Duodenal mucosa (tissue), 2 donors: ENCODE results near the gene PPP1R18.
"Not testable (repeated sequence)": the region's sequence is repeated elsewhere in the genome, so short reads cannot be mapped to it uniquely, and the experiment has no call there.

ENCODE experiments used
- H3K27ac ChIP-seq: one replicate; pipeline ENCODE4 v1.7.0; 2013; ENCODE audit warnings: low read depth, low read length
- H3K27me3 ChIP-seq, 2 donors: one replicate each; pipeline ENCODE4 v1.7.0; 2013; ENCODE audit warnings: low read length in 2 of 2, control low read depth in 1 of 2; ENCODE audit not compliant: insufficient read depth in 2 of 2, control insufficient read depth in 1 of 2
- H3K36me3 ChIP-seq, 2 donors: one replicate each; pipeline ENCODE4 v1.7.0; 2013; ENCODE audit warnings: low read length in 2 of 2, control low read depth in 1 of 2; ENCODE audit not compliant: insufficient read depth in 2 of 2, control insufficient read depth in 1 of 2
- H3K4me1 ChIP-seq, 2 donors: one replicate each; pipeline ENCODE4 v1.7.0; 2013; ENCODE audit warnings: low read length in 2 of 2, control low read depth in 1 of 2; ENCODE audit not compliant: insufficient read depth in 2 of 2, control insufficient read depth in 1 of 2
- H3K4me3 ChIP-seq, 2 donors: one replicate each; pipeline ENCODE4 v1.7.0; 2013; ENCODE audit warnings: low read length in 2 of 2, low read depth in 1 of 2
- H3K9ac ChIP-seq, 2 donors: one replicate each; pipeline ENCODE4 v1.7.0; 2013; ENCODE audit warnings: low read length in 2 of 2, low read depth in 1 of 2
- H3K9me3 ChIP-seq, 2 donors: one replicate each; pipeline ENCODE4 v1.7.0; 2013; ENCODE audit warnings: low read length in 2 of 2, control low read depth in 1 of 2; ENCODE audit not compliant: control insufficient read depth in 1 of 2

The PPP1R18 gene

GRCh38 chr6:30724906-30725667 lies 38.6 kb upstream of the PPP1R18 start:
- H3K36me3 ChIP-seq = peaks cover 33 to 70% of the 10 kb centered on the region in 2 donors
- no peak overlapping the region for H3K4me3 ChIP-seq
- H3K9ac ChIP-seq = no peak overlapping the region
- H3K27me3 ChIP-seq = no peaks in the 10 kb centered on the region
- H3K27ac ChIP-seq = no peak overlapping the region
- H3K4me1 ChIP-seq = peaks cover 7 to 28% of the 10 kb centered on the region in 2 donors
- no peaks in the 10 kb centered on the region for H3K9me3 ChIP-seq

DNA sequence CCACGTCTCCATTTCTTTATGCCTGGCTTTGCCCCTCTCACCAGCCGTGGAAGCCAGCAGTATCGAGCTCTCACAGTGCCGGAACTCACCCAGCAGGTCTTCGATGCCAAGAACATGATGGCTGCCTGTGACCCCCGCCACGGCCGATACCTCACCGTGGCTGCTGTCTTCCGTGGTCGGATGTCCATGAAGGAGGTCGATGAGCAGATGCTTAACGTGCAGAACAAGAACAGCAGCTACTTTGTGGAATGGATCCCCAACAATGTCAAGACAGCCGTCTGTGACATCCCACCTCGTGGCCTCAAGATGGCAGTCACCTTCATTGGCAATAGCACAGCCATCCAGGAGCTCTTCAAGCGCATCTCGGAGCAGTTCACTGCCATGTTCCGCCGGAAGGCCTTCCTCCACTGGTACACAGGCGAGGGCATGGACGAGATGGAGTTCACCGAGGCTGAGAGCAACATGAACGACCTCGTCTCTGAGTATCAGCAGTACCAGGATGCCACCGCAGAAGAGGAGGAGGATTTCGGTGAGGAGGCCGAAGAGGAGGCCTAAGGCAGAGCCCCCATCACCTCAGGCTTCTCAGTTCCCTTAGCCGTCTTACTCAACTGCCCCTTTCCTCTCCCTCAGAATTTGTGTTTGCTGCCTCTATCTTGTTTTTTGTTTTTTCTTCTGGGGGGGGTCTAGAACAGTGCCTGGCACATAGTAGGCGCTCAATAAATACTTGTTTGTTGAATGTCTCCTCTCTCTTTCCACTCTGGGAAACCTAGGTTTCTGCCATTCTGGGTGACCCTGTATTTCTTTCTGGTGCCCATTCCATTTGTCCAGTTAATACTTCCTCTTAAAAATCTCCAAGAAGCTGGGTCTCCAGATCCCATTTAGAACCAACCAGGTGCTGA lies 37.6 kb upstream of the PPP1R18 start:
- H3K9me3 ChIP-seq, H3K27ac ChIP-seq, H3K4me3 ChIP-seq, H3K9ac ChIP-seq, H3K27me3 ChIP-seq: not testable (repeated sequence)
- peaks cover 11 to 27% of the 10 kb centered on the region in 2 donors for H3K4me1 ChIP-seq
- peaks cover 23 to 60% of the 10 kb centered on the region in 2 donors for H3K36me3 ChIP-seq

GRCh38 chr6:30723159-30723842 lies 36.9 kb upstream of the PPP1R18 start:
- H3K27ac ChIP-seq, H3K4me3 ChIP-seq, H3K9ac ChIP-seq, H3K9me3 ChIP-seq, H3K27me3 ChIP-seq: not testable (repeated sequence)
- H3K36me3 ChIP-seq = peaks cover 23 to 58% of the 10 kb centered on the region in 2 donors
- peaks cover 13 to 30% of the 10 kb centered on the region in 2 donors for H3K4me1 ChIP-seq

DNA sequence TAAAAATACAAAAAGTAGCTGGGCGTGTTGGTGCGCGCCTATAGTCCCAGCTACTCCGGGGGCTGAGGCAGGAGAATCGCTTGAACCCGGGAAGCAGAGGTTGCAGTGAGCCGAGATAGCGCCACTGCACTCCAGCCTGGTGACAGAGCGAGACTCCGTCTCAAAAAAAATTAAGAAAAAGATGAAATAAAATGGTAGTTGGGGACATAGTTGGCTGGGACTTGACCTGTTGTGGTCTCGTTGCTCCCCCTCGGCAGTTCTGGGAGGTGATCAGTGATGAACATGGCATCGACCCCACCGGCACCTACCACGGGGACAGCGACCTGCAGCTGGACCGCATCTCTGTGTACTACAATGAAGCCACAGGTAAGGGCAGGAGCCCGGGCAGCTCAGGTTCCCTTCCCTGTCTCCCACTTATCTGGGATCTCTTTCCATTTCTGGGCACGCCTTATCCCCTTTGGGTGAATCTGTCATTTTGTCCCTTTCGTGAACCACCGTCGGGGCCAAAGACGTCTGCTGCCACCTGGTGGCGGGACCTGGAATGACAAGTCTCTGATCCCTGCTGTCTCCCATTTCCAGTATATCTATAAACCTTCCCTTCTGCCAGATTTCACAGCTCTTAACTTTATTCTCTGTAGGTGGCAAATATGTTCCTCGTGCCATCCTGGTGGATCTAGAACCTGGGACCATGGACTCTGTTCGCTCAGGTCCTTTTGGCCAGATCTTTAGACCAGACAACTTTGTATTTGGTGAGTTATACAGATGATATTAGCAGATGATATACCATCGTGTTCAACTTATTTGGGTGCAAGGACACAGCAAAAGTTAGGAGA lies 36.1 kb upstream of the PPP1R18 start:
- Histone ChIP-seq H3K9me3 (no peaks in the 10 kb centered on the region), H3K36me3 (peaks cover 19 to 50% of the 10 kb centered on the region in 2 donors), H3K4me3 (peak overlapping the region; percentile 77 to 86), H3K27me3 (no peaks in the 10 kb centered on the region), H3K9ac (peak overlapping the region in 1 of 2 donors; percentile 61), H3K4me1 (peaks cover 13 to 34% of the 10 kb centered on the region in 2 donors), H3K27ac (no peak overlapping the region)

GRCh38 chr6:30722025-30722279 lies 35.5 kb upstream of the PPP1R18 start:
- peaks cover 18 to 45% of the 10 kb centered on the region in 2 donors for H3K36me3 ChIP-seq
- peaks cover 13 to 34% of the 10 kb centered on the region in 2 donors for H3K4me1 ChIP-seq
- peak overlapping the region; percentile 77 to 86 for H3K4me3 ChIP-seq
- not testable (repeated sequence) for H3K27ac ChIP-seq, H3K9me3 ChIP-seq, H3K27me3 ChIP-seq
- H3K9ac ChIP-seq = peak overlapping the region; percentile 57 to 81

DNA sequence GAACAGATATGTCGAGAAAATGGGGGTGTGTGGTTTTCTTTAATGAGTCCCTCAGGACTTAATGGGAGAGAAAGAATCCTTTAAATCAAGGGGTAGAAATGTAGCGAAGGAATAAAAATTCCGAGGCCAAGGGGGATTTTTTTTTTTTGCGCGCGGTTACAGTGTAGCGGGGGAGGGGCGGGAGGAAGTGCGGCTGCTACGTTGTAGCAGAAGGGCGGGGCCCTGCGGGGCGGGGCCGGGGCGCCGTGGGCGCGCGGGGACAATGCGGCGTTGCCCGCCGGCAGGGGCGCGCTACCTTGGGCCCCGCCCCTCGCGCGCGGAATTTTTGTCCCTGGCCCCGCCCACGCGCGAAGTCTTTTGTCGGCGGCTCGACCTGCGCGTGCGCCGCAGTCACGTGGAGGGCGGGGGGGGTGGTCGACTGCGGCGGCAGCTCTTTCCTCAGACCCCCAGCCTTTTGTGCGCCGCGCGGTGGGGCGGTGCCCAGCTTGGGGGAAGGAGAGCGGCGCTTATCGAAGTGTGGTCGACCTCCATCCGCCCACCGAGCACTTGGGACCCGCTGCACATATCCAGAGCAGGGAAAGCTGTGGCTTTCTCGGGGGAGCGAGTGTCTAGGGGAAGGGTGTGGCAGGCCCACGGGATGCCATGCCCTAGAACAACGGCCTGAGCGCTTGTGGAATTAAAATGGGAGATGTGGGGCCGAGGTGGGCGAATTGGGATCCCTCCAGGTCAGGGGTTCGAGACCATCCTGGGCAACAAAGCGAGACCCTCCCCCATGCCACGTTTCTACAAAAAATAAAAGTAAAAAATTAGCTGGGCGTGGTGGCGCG lies 35.0 kb upstream of the PPP1R18 start:
- Histone ChIP-seq H3K27ac (peak overlapping the region; percentile 84), H3K4me1 (peaks cover 17 to 38% of the 10 kb centered on the region in 2 donors), H3K9me3 (no peaks in the 10 kb centered on the region), H3K9ac (peak overlapping the region; percentile 76 to 94), H3K4me3 (peak overlapping the region; percentile 83 to 91), H3K27me3 (no peaks in the 10 kb centered on the region), H3K36me3 (peaks cover 18 to 40% of the 10 kb centered on the region in 2 donors)

- peak overlapping the region; percentile 83 to 91 for H3K4me3 ChIP-seq
- H3K4me1 ChIP-seq = peaks cover 18 to 37% of the 10 kb centered on the region in 2 donors
- H3K27me3 ChIP-seq = no peaks in the 10 kb centered on the region
- peak overlapping the region; percentile 76 to 94 for H3K9ac ChIP-seq
- H3K27ac ChIP-seq = peak overlapping the region; percentile 84
- H3K9me3 ChIP-seq = no peaks in the 10 kb centered on the region
- peaks cover 15 to 35% of the 10 kb centered on the region in 2 donors for H3K36me3 ChIP-seq
Observed at GRCh38 chr6:30720738-30721197, 34.3 kb upstream of the PPP1R18 start.

- Histone ChIP-seq H3K36me3 (peaks cover 12 to 28% of the 10 kb centered on the region in 2 donors), H3K9me3 (no peaks in the 10 kb centered on the region), H3K4me3 (peak within 1 kb of the TSS; percentile 83 to 91), H3K9ac (peak within 1 kb of the TSS; percentile 76 to 94), H3K27ac (peak within 1 kb of the TSS; percentile 84), H3K4me1 (peaks cover 18 to 35% of the 10 kb centered on the region in 2 donors), H3K27me3 (no peaks in the 10 kb centered on the region)
Observed at GRCh38 chr6:30719791-30720737, 33.6 kb upstream of the PPP1R18 start, which contains the start of gene TUBB. Gene TUBB, plus strand, starts transcription at chr6:30720352. Its CDS starts 155 bp downstream, at chr6:30720507.
